ENCODE measurements around the gene TAS2R30. TPM values are rescaled to one million over a fixed set of nuclear protein-coding genes. Genes with fewer than 3 reads are reported as not detected.
"Not testable (repeated sequence)": the region's sequence is repeated elsewhere in the genome, so short reads cannot be mapped to it uniquely, and the experiment has no call there.

The TAS2R30 gene
- total RNA-seq, 4 donors from 2014 or later: 10.4 to 26.2 (median 17.9) TPM

GRCh38 chr12:11133162-11133561, 1.3 kb downstream of the TAS2R30 start:
- TF ChIP-seq POLR2A (IDR thresholded peaks at IDR 0.05) (no peak), CTCF (IDR thresholded peaks at IDR 0.05) (no peak)
- no peaks in the 10 kb centered on the region for H3K4me1 ChIP-seq
- H3K9me3 ChIP-seq: no peaks in the 10 kb centered on the region
- intact Hi-C loops (cut with DNase I): no loop called here
- H3K27ac ChIP-seq: no peak overlapping the region
- no peaks in the 10 kb centered on the region for H3K27me3 ChIP-seq
- 93 to 97% methylated on average over 2 of the region's 2 CpGs for WGBS, 2 donors
- H3K4me3 ChIP-seq (replicated peaks in 1 of 3): no peak overlapping the region
- H3K36me3 ChIP-seq: no peaks in the 10 kb centered on the region
- DNase-seq: no peak

DNA sequence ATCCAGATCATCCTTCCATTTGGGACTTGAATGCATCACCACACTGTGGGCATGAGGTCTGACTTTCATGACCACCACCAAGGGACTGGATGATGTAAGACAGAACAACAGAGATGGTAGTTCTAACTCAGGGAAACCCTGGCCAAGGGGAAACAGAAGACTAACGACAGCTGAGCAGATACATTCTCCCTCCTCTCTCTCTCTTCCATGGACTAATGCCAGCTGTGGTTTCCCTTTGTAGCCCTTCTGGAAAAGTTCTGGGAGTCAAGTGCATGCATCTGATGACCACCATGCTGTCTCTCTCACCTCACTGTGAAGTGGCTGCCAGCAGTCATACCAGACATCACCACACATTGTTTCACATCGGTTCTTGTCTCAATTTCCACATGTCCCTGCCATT, 3.4 kb downstream of the TAS2R30 start:
- intact Hi-C loops (cut with DNase I): no loop called here
- 72 to 94% methylated on average over 2 of the region's 2 CpGs for WGBS, 2 donors
- H3K36me3 ChIP-seq: no peaks in the 10 kb centered on the region

DNA sequence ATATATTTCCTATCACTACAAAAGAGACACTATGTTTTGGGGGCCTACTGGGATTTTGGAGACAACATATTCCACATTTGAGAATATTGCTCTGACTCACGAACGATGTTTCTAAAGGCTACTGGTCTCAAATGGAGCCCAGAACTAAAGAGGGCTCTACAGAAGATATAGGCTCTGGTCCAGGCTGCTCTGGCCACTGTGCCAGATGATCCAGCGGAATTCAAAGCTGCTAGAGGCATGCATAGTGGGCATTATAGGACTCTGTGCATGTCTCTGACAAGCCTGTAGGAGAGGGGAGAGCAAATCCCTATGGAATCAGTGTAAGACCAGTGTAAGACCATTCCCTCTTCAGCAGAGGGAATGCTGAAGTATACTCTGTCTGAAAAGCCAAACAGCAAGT, 4.1 kb downstream of the TAS2R30 start:
- no peaks in the 10 kb centered on the region for H3K9me3 ChIP-seq
- TF ChIP-seq CTCF (IDR thresholded peaks at IDR 0.05): no peak
- TF ChIP-seq POLR2A (IDR thresholded peaks at IDR 0.05): no peak
- no peaks in the 10 kb centered on the region for H3K4me1 ChIP-seq
- no peaks in the 10 kb centered on the region for H3K27me3 ChIP-seq
- no peak for DNase-seq
- WGBS, 2 donors: 96 to 97% methylated on average over 3 of the region's 3 CpGs
- intact Hi-C loops (cut with DNase I): no loop called here
- no peak overlapping the region for H3K27ac ChIP-seq
- no peak overlapping the region for H3K4me3 ChIP-seq (replicated peaks in 1 of 3)
- H3K36me3 ChIP-seq: no peaks in the 10 kb centered on the region

More for the DNA sequence above, 3.4 kb downstream of the TAS2R30 start:
- DNase-seq: no peak
- no peak for TF ChIP-seq CTCF (IDR thresholded peaks at IDR 0.05)
- no peak for TF ChIP-seq POLR2A (IDR thresholded peaks at IDR 0.05)
- Histone ChIP-seq H3K27me3 (no peaks in the 10 kb centered on the region), H3K4me3 (replicated peaks in 1 of 3) (no peak overlapping the region), H3K4me1 (no peaks in the 10 kb centered on the region), H3K9me3 (no peaks in the 10 kb centered on the region), H3K27ac (no peak overlapping the region)

- 91 to 97% methylated on average over 1 of the region's 1 CpG for WGBS, 2 donors
Observed at GRCh38 chr12:11114130-11114529, 20.3 kb downstream of the TAS2R30 start.

GRCh38 chr12:11111213-11111612, 23.2 kb downstream of the TAS2R30 start:
- H3K4me1 ChIP-seq; H3K27me3 ChIP-seq; H3K4me3 ChIP-seq (replicated peaks in 1 of 3); DNase-seq; intact Hi-C loops (cut with DNase I); H3K9me3 ChIP-seq; H3K36me3 ChIP-seq; H3K27ac ChIP-seq: not testable (repeated sequence)
- 91 to 97% methylated on average over 1 of the region's 1 CpG for WGBS, 2 donors

More at GRCh38 chr12:11114130-11114529, 20.3 kb downstream of the TAS2R30 start:
- H3K27ac ChIP-seq; DNase-seq; H3K4me1 ChIP-seq; H3K36me3 ChIP-seq; H3K4me3 ChIP-seq (replicated peaks in 1 of 3); H3K9me3 ChIP-seq; intact Hi-C loops (cut with DNase I); H3K27me3 ChIP-seq: not testable (repeated sequence)

DNA sequence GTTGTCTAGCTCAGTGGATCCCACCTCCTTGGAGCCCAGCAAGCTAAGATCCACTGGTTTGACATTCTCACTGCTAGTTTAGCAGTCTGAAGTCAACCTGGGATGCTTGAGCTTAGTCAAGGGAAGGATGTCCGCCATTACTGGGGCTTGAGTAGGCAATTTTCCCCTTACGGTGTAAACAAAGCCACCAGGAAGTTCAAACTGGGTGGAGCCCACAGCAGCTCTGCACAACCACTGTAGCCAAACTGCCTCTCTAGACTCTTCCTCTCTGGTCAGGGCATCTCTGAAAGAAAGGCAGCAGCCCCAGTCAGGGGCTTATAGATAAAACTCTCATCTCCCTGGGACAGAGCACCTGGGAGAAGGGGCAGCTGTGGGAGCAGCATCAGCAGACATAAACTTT, 25.6 kb downstream of the TAS2R30 start:
- TF ChIP-seq CTCF (IDR thresholded peaks at IDR 0.05): no peak
- intact Hi-C loops (cut with DNase I): no loop called here
- Histone ChIP-seq H3K9me3 (no peaks in the 10 kb centered on the region), H3K27me3 (no peaks in the 10 kb centered on the region), H3K36me3 (peaks cover 0 to 3% of the 10 kb centered on the region in 2 donors), H3K4me3 (replicated peaks in 1 of 3) (no peak overlapping the region), H3K27ac (no peak overlapping the region), H3K4me1 (no peaks in the 10 kb centered on the region)
- 87 to 94% methylated on average over 2 of the region's 2 CpGs for WGBS, 2 donors
- DNase-seq: no peak
